Neural crest cell (in vitro differentiated cells): ENCODE measurements around the gene PPP2R2B. TPM values are rescaled to one million over a fixed set of nuclear protein-coding genes. Genes with fewer than 3 reads are reported as not detected.

Experiments
- DNase-seq: peaks from one replicate; pipeline ENCODE4 v3.0.0; 2021; ENCODE audit warnings: low read depth, mixed read lengths, low spot score
- H3K27ac Mint-ChIP-seq: one replicate; pipeline ENCODE4 v1.8.0; 2021; ENCODE audit warnings: mild to moderate bottlenecking, mixed read lengths; ENCODE audit not compliant: unreplicated experiment
- H3K27me3 Mint-ChIP-seq: 2 replicates; pipeline ENCODE4 v1.8.0; 2021; ENCODE audit warnings: low read depth, mild to moderate bottlenecking, mixed read lengths
- H3K36me3 Mint-ChIP-seq: 2 replicates; pipeline ENCODE4 v1.8.0; 2021; ENCODE audit warnings: low read depth, mild to moderate bottlenecking, mixed read lengths
- H3K4me1 Mint-ChIP-seq: 2 replicates; pipeline ENCODE4 v1.8.0; 2021; ENCODE audit warnings: mixed read lengths
- H3K4me3 Mint-ChIP-seq: one replicate; pipeline ENCODE4 v1.8.0; 2021; ENCODE audit warnings: mild to moderate bottlenecking, mixed read lengths
- H3K9me3 Mint-ChIP-seq: 2 replicates; pipeline ENCODE4 v1.8.0; 2021; ENCODE audit warnings: mixed read lengths
- CTCF ChIP-seq: fragments of 200-600 bp; sonication (generic); conservative IDR thresholded peaks from 2 replicates; pipeline ENCODE4 v1.5.0; 2021; ENCODE audit warnings: antibody characterized with exemption, mild to moderate bottlenecking
- total RNA-seq: library from RNA; stranded (reverse); gene quantifications from 2 replicates; pipeline ENCODE4 v1.2.1, GENCODE V29; 2021

PPP2R2B gene
- total RNA-seq, 1 donor from 2014 or later, result 4.9 TPM

DNA sequence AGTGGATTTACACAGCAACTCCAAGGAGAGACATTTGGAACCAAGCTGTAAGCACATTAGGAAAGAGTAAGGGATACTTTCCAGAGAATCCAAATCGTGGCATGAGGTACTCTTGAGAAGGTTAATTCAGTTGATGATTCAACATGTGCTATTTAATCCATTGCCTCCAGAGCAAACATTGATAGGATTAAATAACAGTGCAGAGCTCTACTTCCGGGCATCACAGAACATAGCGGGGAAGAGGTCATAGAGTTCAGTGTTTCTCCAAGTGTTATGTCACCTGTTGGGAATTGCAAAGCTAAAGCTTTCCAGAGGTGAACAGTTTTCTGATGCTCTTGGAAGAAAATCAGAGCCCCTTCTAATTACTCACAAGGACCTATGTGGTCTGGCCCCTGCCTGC, 127.5 kb downstream of the PPP2R2B start:
- H3K4me3 Mint-ChIP-seq, result no peak overlapping the region
- H3K36me3 Mint-ChIP-seq, result no peaks in the 10 kb centered on the region
- no peak for TF ChIP-seq CTCF
- peaks cover 30% of the 10 kb centered on the region for H3K4me1 Mint-ChIP-seq
- peak overlapping the region; percentile 73 for H3K27ac Mint-ChIP-seq
- DNase-seq, result no peak
- peaks cover 3% of the 10 kb centered on the region for H3K9me3 Mint-ChIP-seq
- H3K27me3 Mint-ChIP-seq, result no peaks in the 10 kb centered on the region

GRCh38 chr5:146748533-146748932, 130.0 kb downstream of the PPP2R2B start:
- Mint-ChIP-seq H3K4me1 (peaks cover 48% of the 10 kb centered on the region), H3K4me3 (no peak overlapping the region), H3K36me3 (no peaks in the 10 kb centered on the region), H3K9me3 (peaks cover 3% of the 10 kb centered on the region), H3K27me3 (no peaks in the 10 kb centered on the region), H3K27ac (no peak overlapping the region)
- TF ChIP-seq CTCF, result no peak
- DNase-seq, result no peak

DNA sequence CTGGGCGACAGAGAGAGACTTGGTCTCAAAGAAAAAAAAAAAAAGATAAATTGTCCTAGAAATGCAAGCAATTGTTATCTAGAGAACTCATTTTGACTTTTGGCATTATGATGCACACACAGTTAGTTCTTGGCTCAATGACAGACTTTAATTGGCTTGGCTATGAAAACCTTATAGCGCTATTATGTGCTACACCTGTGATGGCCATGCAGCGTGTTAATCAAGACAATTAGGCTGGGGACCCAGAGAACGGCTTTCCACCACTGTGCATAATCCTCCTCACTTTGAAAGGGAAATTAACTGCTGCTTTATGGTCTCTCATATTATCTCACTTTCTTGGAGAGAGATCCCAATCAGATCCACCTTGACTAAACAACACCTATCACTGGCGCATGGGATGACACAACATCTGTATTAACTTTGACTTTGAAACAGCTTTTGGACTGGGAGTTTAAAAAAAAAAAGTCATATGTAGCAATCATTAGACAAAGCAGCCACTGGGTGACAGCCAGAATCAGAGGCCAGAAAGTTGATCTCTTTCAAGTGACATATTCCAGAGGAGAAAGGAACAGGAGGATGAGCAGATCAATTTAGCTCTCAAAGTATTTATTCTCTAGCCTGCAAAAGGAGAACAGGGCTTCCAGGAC, 132.5 kb downstream of the PPP2R2B start:
- no peak overlapping the region for H3K27ac Mint-ChIP-seq
- peaks cover 33% of the 10 kb centered on the region for H3K4me1 Mint-ChIP-seq
- H3K4me3 Mint-ChIP-seq, result no peak overlapping the region
- no peaks in the 10 kb centered on the region for H3K27me3 Mint-ChIP-seq
- no peak for DNase-seq
- H3K9me3 Mint-ChIP-seq, result peaks cover 3% of the 10 kb centered on the region
- no peak for TF ChIP-seq CTCF
- no peaks in the 10 kb centered on the region for H3K36me3 Mint-ChIP-seq

- no peak for TF ChIP-seq CTCF
- peaks cover 29% of the 10 kb centered on the region for H3K4me1 Mint-ChIP-seq
- H3K36me3 Mint-ChIP-seq, result no peaks in the 10 kb centered on the region
- H3K27ac Mint-ChIP-seq, result peak overlapping the region; percentile 97
- H3K27me3 Mint-ChIP-seq, result no peaks in the 10 kb centered on the region
- H3K4me3 Mint-ChIP-seq, result no peak overlapping the region
- DNase-seq, result no peak
- peaks cover 3% of the 10 kb centered on the region for H3K9me3 Mint-ChIP-seq
Observed at GRCh38 chr5:146744068-146744745, 134.3 kb downstream of the PPP2R2B start.

DNA sequence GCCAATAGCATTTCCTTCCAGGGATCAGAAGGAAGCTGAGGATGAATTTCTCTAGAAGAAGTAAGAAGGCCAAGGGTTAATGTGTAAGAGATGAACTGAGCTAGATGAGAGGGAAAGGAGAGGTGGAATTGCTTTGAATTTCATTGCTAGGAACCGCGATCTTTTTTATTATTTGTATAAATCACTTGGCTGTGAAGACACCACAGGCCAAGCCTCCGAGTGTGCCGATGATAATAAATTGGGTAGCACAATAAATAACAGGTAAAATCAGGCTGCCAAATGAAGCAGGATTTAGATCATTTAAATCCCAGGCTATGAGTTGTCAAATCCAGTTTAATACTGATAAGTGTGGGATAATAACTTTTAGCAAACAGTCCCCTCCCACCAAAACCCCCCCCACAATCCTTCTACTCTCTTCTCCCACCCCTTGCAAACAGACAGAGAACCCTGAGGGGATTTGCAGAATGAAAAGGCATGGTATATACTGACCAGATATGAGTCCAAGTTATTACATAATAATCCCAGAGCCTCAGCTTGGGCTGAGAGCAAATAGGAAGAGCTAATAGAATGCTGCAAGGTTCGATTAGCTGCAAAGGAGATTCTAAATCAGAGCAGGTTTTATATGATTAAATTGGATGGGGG, 143.5 kb downstream of the PPP2R2B start:
- Mint-ChIP-seq H3K27me3 (no peaks in the 10 kb centered on the region), H3K9me3 (no peaks in the 10 kb centered on the region), H3K4me3 (no peak overlapping the region), H3K27ac (no peak overlapping the region), H3K36me3 (peaks cover 8% of the 10 kb centered on the region), H3K4me1 (peaks cover 19% of the 10 kb centered on the region)
- TF ChIP-seq CTCF, result no peak
- no peak for DNase-seq
